ENCODE data around the gene LCN9.

LCN9 gene

DNA sequence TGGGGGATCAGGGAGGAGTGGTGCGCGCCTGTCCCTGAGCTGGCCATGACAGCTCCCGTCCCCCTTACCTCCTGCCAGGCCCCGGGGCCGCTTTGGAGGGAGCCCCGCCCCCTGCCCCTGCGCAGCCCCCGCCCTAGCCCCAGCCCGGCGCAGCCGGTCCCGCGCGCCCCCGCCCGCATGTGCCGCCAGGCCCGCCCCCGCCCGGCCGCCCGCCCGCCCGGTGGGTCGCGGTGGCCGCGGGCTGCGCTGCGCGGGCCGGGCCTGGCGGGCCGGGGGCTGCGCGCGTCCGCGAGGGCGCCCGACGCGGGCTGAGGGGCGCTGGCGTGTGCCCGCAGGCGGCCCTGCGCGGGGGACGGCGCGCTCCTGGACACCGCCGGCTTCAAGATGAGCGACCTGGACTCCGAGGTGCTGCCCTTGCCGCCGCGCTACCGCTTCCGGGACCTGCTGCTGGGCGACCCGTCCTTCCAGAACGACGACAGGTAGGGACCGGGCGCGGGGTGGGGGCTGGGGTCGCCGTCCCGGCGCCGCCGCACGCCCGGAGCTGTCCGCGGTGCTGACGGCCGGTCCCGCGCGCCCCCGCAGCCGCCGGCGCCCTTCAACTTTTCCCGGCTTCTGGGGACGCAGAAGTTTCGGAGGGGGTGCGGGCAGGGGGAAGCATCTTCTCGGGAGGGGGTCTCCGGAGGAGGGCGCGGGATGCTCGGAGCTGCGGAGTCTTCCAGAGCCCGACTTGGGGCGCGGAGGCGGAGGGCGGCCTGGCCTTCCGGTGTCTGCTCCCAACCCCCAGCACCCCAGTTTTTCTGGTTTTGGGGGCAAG, 51.3 kb downstream of the LCN9 start:
- TF ChIP-seq, protein P1, sequence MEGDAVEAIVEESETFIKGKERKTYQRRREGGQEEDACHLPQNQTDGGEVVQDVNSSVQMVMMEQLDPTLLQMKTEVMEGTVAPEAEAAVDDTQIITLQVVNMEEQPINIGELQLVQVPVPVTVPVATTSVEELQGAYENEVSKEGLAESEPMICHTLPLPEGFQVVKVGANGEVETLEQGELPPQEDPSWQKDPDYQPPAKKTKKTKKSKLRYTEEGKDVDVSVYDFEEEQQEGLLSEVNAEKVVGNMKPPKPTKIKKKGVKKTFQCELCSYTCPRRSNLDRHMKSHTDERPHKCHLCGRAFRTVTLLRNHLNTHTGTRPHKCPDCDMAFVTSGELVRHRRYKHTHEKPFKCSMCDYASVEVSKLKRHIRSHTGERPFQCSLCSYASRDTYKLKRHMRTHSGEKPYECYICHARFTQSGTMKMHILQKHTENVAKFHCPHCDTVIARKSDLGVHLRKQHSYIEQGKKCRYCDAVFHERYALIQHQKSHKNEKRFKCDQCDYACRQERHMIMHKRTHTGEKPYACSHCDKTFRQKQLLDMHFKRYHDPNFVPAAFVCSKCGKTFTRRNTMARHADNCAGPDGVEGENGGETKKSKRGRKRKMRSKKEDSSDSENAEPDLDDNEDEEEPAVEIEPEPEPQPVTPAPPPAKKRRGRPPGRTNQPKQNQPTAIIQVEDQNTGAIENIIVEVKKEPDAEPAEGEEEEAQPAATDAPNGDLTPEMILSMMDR (conservative IDR thresholded peaks at IDR 0.05; ENCODE audit: control insufficient read depth, insufficient read depth, low read depth, low read length), result no peak
- H3K4me3 ChIP-seq (ENCODE audit: control insufficient read depth, low read depth, low read length), result no peak overlapping the region
- DNase-seq (ENCODE audit: low read depth), result no peak

DNA sequence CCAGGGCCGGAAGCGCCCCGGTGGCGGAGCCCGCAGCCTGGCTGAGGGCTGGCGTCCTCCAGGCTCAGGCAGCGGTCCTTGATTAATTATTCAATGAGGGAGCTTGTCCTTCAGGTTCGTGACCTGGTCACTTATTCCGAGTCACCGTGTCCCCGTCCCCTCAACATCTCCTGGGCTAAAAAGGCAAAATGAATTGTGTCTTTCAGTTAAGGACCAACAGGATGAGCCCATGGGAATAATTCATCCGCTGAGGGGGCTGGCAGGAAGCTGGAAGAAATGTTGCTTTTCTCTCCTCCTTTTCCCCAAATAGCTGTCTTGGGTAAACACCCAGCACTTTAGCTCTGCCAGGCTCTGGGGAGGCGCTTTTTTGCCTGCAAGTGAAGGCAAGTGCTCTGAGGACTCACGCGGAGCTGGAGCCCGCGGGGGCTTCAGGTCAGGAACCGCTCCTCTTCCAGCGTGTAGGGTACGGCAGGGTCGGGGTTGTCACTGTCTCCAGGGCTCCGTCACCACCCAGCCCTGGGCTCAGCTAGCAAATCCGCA, 52.0 kb downstream of the LCN9 start:
- TF ChIP-seq, protein P1 (conservative IDR thresholded peaks at IDR 0.05; ENCODE audit: control insufficient read depth, insufficient read depth, low read depth, low read length), result no peak
- H3K4me3 ChIP-seq (ENCODE audit: control insufficient read depth, low read depth, low read length), result no peak overlapping the region
- no peak for DNase-seq (ENCODE audit: low read depth)

DNA sequence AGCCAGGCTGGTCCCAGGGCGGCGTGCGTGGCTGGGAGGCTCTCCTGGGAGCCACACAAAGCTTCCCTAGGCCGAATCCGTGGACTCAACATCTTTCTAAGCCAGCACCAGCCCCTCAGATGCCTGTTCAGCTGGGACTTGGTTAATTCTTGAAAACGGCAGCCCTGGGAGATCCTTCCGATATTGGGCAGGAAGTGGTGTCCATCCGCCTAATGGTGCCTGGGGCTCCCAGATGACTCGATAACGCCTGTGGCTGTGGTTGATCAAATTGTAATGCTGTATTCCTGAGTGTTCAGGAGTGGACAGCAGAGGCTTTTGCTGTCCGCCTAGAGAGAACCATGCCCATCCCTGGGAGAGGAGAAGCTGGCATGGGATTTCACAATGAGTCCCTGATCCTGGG, 52.9 kb downstream of the LCN9 start:
- TF ChIP-seq, protein P1 (conservative IDR thresholded peaks at IDR 0.05; ENCODE audit: control insufficient read depth, insufficient read depth, low read depth, low read length), result no peak
- no peak for DNase-seq (ENCODE audit: low read depth)
- H3K4me3 ChIP-seq (ENCODE audit: control insufficient read depth, low read depth, low read length), result no peak overlapping the region

Measured in fibroblast of mammary gland (primary cell).